ENCODE data around the gene ETV3. TPM values are rescaled to one million over a fixed set of nuclear protein-coding genes. Genes with fewer than 3 reads are reported as not detected.

ETV3 gene
- total RNA-seq, 2 experiments from 2014 or later = 39.4 to 43.1 TPM

DNA sequence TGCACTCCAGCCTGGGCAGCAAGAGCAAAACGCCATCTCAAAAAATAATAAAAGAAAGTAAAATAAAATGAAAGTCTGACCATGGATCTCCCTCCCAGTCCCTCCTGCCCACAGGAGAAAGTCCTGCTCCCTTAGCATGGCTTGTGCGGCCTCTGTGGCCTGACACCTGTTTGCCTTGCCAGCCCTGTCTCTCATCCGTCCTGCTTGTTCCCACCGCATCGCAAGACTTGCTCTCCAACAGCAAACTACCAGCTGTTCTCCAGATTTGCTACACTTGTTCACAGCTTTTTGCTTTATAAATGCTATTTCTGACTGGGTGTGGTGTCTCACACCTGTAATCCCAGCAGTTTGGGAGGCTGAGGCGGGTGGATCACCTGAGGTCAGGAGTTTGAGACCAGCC is 41.3 kb downstream of the ETV3 start:
- no peak for DNase-seq
- H3K36me3 Mint-ChIP-seq = no peaks in the 10 kb centered on the region
- H3K27me3 Mint-ChIP-seq = peaks cover 3% of the 10 kb centered on the region
- no peak overlapping the region for H3K4me3 Mint-ChIP-seq
- H3K9me3 Mint-ChIP-seq = no peaks in the 10 kb centered on the region
- no peak for ATAC-seq (ENCODE audit: low read depth)
- H3K4me1 Mint-ChIP-seq = peaks cover 8% of the 10 kb centered on the region
- POLR2A ChIA-PET = interaction anchor here (1.4 kb wide), 1 partner anchor 39 kb away, joined by 3 read pairs; no protein-coding TSS in a partner anchor
- no peak overlapping the region for H3K27ac Mint-ChIP-seq

DNA sequence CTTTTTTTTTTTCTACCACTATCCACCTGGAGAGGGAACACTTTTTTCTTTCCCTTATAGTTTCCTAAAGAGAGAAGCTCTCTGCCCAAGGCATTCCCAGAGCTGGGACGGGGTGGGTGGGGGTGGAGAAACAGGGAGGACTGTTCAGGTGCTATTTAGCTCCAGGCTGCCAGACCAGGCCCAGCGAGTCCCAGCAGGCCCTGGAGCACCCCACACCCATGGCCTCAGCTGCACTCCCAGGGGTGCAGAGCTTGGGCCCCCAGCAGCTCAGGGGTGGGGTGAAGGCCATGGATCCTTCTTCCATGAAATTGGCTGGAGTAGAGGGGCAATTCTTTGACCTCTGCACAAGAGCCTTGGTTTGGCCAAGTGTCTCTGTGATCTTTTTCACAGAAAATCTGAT is 42.6 kb downstream of the ETV3 start:
- Mint-ChIP-seq H3K36me3 (no peaks in the 10 kb centered on the region), H3K27ac (no peak overlapping the region), H3K4me1 (peaks cover 8% of the 10 kb centered on the region), H3K9me3 (no peaks in the 10 kb centered on the region), H3K4me3 (no peak overlapping the region), H3K27me3 (no peaks in the 10 kb centered on the region)
- POLR2A ChIA-PET = interaction anchor here (0.8 kb wide), 1 partner anchor 8 kb away, joined by 5 read pairs; no protein-coding TSS in a partner anchor
- ATAC-seq (ENCODE audit: low read depth) (no peak), DNase-seq (no peak)

DNA sequence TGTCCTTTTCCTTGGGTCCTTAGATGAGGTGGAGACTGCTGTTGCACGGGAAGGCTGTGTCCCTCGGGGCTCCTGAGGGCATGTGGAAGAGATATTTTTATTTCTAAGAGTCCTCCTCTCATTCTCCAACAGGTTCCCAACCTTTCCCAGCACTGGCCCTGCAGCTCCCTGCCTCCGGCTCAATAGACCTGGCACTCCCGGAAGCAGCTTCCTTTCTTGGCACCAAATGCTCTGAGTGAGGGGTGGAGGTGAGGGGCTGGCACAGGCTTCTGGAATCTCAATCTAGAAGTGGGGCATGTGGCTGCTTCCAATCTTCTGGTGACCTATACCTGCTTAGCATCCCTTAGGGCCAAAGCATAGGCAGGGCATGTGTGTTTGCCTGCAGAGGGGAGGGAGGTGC is 43.1 kb downstream of the ETV3 start:
- no peak overlapping the region for H3K4me3 Mint-ChIP-seq
- no peaks in the 10 kb centered on the region for H3K36me3 Mint-ChIP-seq
- peaks cover 8% of the 10 kb centered on the region for H3K4me1 Mint-ChIP-seq
- POLR2A ChIA-PET = no interaction called here
- H3K27me3 Mint-ChIP-seq = no peaks in the 10 kb centered on the region
- H3K9me3 Mint-ChIP-seq = no peaks in the 10 kb centered on the region
- no peak for ATAC-seq (ENCODE audit: low read depth)
- H3K27ac Mint-ChIP-seq = no peak overlapping the region
- DNase-seq = no peak

DNA sequence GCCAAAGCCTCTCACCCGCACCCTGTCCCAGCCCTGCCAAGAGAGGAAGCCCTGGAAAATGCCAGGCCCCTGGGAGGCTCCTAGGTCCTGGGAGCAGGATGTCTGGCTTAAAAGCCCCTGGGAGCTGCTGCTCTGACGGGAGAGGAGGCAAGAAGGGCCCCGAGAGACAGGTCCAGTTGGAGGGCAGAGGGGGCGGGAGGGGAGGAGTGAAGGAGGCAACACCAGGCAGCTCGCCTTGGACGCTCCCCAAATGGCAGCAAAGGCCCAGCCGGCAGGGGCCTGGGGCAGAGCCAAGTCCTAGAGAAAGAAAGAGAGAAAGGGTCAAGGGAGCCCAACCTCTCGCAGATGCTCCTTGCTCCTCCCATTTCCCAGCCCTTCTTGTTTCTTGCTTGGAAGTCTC is 45.4 kb downstream of the ETV3 start:
- no peaks in the 10 kb centered on the region for H3K9me3 Mint-ChIP-seq
- H3K27me3 Mint-ChIP-seq = no peaks in the 10 kb centered on the region
- POLR2A ChIA-PET = no interaction called here
- no peak overlapping the region for H3K27ac Mint-ChIP-seq
- no peaks in the 10 kb centered on the region for H3K36me3 Mint-ChIP-seq
- DNase-seq (no peak), ATAC-seq (ENCODE audit: low read depth) (no peak)
- H3K4me1 Mint-ChIP-seq = no peaks in the 10 kb centered on the region
- H3K4me3 Mint-ChIP-seq = no peak overlapping the region

DNA sequence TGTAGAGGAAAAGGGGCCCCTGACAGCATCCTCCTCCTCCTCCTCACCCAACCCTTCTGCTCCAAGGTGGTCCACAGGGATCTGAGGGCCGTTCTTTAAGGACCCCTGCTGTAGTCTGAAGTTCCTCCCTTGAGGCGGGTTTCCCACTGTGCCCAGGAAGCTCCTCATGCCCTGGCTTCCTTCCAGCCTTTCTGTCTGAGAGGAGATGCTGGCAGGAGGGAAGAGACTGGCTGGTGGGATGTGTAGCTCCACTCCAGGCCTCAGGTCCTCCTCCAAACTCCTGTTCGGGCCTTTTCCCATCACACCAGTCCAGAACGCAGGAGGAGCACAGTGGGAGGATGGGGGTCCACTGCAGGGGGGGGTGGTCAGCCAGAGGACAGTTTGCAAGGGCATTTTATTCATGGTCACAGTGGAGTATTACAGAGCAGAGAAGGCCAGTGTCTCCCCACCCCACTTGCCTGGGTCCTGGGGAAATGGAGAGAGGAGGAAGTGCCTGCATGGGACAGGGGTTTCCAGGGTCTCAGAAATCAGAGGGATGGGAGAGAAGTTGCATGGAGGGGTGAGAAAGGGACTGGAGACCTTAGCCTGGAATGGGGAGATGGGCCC is 46.4 kb downstream of the ETV3 start:
- Mint-ChIP-seq H3K27ac (no peak overlapping the region), H3K36me3 (no peaks in the 10 kb centered on the region), H3K4me3 (no peak overlapping the region), H3K27me3 (no peaks in the 10 kb centered on the region), H3K9me3 (no peaks in the 10 kb centered on the region), H3K4me1 (no peaks in the 10 kb centered on the region)
- no peak for ATAC-seq (ENCODE audit: low read depth)
- POLR2A ChIA-PET = no interaction called here
- DNase-seq = no peak

DNA sequence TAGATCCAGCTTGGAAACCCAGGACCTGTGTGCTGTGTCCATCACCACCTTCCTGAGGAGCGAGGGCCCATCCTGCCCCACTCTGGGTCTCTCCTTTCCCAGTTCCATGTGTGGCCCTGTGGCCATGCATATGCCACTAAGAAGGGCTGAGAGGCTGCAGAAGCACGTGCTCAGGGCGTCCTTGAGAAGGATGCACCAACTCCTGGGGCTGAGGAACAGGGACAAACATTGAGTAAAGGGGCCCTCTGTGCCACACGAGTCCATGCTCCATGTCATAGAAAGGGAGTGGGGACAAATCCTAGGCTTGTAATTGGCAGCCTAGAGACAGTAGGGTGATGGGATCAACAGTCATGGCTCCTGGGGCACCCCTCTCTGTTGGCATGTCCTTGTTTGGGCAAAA is 47.0 kb downstream of the ETV3 start:
- Mint-ChIP-seq H3K27me3 (no peaks in the 10 kb centered on the region), H3K27ac (no peak overlapping the region), H3K36me3 (no peaks in the 10 kb centered on the region), H3K4me3 (no peak overlapping the region), H3K9me3 (no peaks in the 10 kb centered on the region), H3K4me1 (no peaks in the 10 kb centered on the region)
- POLR2A ChIA-PET = interaction anchor here (1.6 to 2.1 kb wide), 2 partner anchors 61 to 65 kb away, joined by 5 to 18 read pairs; no protein-coding TSS in a partner anchor
- DNase-seq (no peak), ATAC-seq (ENCODE audit: low read depth) (no peak)

DNA sequence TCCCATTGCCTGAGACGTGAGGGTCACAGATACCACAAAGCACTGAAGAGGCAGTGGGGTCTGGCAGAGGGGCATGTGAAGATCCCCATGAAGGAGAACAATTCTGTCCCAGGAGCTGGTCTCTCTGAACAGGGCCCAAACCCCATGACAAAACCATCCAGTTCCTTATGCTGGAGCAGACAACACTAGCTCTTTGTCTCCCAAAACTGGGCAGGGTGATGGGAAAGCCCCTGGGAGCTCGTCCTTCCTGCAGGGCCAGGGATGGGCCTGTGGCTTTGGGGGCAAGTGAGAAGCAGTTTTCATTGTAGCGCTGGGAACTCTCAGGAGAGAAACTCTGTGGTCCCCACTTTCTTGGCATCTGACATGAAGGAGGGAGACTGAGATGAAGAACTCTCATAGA is 47.4 kb downstream of the ETV3 start:
- no peak overlapping the region for H3K27ac Mint-ChIP-seq
- no peaks in the 10 kb centered on the region for H3K9me3 Mint-ChIP-seq
- H3K36me3 Mint-ChIP-seq = no peaks in the 10 kb centered on the region
- no peaks in the 10 kb centered on the region for H3K27me3 Mint-ChIP-seq
- H3K4me1 Mint-ChIP-seq = no peaks in the 10 kb centered on the region
- H3K4me3 Mint-ChIP-seq = no peak overlapping the region
- ATAC-seq (ENCODE audit: low read depth) (no peak), DNase-seq (no peak)
- POLR2A ChIA-PET = interaction anchor here (1.6 to 2.1 kb wide), 2 partner anchors 62 to 65 kb away, joined by 5 to 18 read pairs; no protein-coding TSS in a partner anchor

DNA sequence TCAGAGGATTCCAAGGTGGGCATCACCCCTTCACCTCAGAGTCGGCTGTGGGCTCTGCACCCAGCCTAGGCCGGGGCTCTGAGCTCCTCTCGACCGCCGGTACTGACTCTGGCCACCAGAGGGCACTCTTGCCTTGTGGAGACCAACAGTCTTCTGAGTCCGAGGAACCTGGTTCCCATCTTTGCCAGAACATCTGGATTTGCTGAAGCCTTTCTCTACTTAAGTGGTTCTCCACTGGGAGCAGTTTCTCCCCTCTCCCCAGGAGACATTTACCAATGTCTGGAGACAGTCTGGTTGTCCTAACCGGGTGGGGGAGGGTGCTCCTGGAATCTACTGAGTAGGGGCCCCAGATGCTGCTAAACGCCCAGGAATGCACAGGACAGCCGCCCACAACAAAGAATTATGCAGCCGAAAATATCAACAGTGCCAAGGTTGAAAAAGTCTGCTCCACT is 48.0 kb downstream of the ETV3 start:
- Mint-ChIP-seq H3K27ac (no peak overlapping the region), H3K27me3 (no peaks in the 10 kb centered on the region), H3K36me3 (no peaks in the 10 kb centered on the region), H3K4me3 (no peak overlapping the region), H3K9me3 (no peaks in the 10 kb centered on the region), H3K4me1 (no peaks in the 10 kb centered on the region)
- DNase-seq (peak; percentile 88), ATAC-seq (ENCODE audit: low read depth) (peak; percentile 83)
- POLR2A ChIA-PET = interaction anchor here (0.9 to 2.1 kb wide), 3 partner anchors 44 to 66 kb away, joined by 3 to 18 read pairs (median 5); no protein-coding TSS in a partner anchor

DNA sequence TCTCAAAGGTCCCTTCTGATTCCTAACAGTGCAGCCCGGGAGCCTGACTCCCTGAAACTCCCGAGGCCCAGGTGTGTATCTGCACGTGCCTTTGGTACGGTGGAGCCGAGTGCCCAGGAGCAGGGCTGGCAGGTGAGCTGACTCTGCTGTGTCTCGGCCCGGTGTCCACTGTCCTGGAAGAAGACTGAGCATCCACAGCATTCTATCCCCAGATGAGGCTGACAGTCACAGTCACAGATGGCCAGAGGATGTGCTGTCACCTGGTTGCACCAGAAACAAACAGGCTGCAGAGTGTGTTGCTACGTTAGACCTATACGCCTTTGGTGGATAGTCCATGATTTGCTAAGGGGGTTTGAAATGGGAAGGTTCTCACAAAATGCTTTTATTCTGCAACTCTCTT is 48.4 kb downstream of the ETV3 start:
- Mint-ChIP-seq H3K4me3 (no peak overlapping the region), H3K36me3 (no peaks in the 10 kb centered on the region), H3K9me3 (no peaks in the 10 kb centered on the region), H3K27me3 (no peaks in the 10 kb centered on the region), H3K27ac (no peak overlapping the region), H3K4me1 (no peaks in the 10 kb centered on the region)
- POLR2A ChIA-PET = interaction anchor here (0.9 to 2.1 kb wide), 3 partner anchors 44 to 66 kb away, joined by 3 to 18 read pairs (median 5); no protein-coding TSS in a partner anchor
- DNase-seq (no peak), ATAC-seq (ENCODE audit: low read depth) (no peak)

DNA sequence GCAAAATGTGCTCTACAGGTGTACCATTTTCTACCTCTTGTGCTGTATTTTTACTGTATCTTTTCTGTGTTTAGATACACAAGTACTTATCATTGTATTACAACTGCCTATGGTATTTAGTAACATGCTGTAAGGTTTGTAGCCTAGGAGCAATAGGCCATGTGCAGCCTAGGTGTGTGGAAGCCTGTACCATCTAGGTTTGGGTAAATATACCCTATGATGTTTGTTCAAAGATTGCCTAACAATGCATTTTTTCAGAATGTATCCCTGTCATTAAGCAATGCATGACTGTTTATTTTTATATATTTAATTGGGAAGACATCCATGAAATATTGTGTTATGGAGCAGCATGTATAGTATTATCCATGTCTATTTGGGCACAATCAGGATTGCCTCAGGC is 49.6 kb downstream of the ETV3 start:
- Mint-ChIP-seq H3K27ac (no peak overlapping the region), H3K4me3 (no peak overlapping the region), H3K27me3 (no peaks in the 10 kb centered on the region), H3K36me3 (no peaks in the 10 kb centered on the region), H3K4me1 (no peaks in the 10 kb centered on the region), H3K9me3 (no peaks in the 10 kb centered on the region)
- no peak for ATAC-seq (ENCODE audit: low read depth)
- POLR2A ChIA-PET = no interaction called here
- DNase-seq = no peak

DNA sequence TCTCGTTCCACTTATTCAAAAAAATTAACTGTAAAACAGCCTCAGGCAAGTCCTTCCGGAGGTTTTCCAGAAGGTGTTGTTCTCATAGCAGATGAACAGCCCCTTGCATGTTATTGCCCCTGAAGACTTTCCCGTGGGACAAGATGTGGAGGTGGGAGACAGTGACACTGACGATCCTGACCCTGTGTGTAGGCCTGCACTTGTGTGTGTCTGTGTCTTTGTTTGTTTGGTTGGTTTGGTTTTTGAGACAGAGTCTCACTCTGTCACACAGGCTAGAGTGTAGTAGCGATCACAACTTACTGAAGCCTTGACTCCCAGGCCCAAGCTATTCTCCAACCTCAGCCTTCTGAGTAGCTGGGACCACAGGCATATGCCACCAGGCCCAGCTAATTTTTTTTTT is 51.2 kb downstream of the ETV3 start:
- Mint-ChIP-seq H3K4me1 (no peaks in the 10 kb centered on the region), H3K36me3 (no peaks in the 10 kb centered on the region), H3K9me3 (no peaks in the 10 kb centered on the region), H3K27ac (no peak overlapping the region), H3K27me3 (peaks cover 6% of the 10 kb centered on the region), H3K4me3 (no peak overlapping the region)
- POLR2A ChIA-PET = interaction anchor here (0.8 kb wide), 1 partner anchor 9 kb away, joined by 5 read pairs; no protein-coding TSS in a partner anchor
- no peak for DNase-seq
- ATAC-seq (ENCODE audit: low read depth) = no peak

DNA sequence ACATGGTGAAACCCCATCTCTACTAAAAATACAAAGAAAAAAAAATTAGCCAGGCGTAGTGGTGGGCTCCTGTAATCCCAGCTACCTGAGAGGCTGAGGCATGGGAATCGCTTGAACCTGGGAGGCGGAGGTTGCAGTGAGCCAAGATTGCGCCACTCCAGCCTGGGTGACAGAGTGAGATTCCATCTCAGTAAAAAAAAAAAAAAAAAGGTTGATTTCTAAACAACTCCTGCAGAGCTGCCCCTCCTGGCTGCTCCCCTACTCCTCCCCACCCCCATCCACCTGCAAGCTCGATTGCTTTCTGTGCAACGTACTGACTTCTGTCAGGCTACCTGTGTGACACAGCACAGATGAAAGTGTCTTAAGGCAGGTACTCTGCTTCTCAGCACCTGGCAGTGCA is 51.9 kb downstream of the ETV3 start:
- H3K4me3 Mint-ChIP-seq = no peak overlapping the region
- H3K36me3 Mint-ChIP-seq = no peaks in the 10 kb centered on the region
- H3K9me3 Mint-ChIP-seq = no peaks in the 10 kb centered on the region
- no peak overlapping the region for H3K27ac Mint-ChIP-seq
- POLR2A ChIA-PET = no interaction called here
- peaks cover 6% of the 10 kb centered on the region for H3K27me3 Mint-ChIP-seq
- no peak for ATAC-seq (ENCODE audit: low read depth)
- H3K4me1 Mint-ChIP-seq = no peaks in the 10 kb centered on the region
- no peak for DNase-seq

DNA sequence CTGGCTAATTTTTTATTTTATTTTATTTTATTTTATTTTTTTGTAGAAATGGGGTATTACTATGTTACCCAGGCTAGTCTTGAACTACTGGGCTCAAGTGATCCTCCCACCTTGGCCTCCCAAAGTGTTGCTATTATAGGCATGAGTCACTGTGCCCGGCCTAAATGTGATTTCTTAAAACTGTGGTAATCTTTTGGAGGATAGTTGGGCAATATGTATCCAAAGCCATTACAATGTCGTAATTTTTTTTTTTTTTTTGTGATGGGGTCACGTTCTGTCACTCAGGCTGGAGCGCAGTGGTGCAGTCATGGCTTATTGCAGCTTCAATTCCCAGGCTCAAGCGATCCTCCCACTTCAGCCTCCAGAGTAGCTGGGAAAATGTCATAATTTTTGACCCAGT is 52.8 kb downstream of the ETV3 start:
- H3K36me3 Mint-ChIP-seq = no peaks in the 10 kb centered on the region
- no peaks in the 10 kb centered on the region for H3K4me1 Mint-ChIP-seq
- no peak overlapping the region for H3K4me3 Mint-ChIP-seq
- no peaks in the 10 kb centered on the region for H3K9me3 Mint-ChIP-seq
- no peak overlapping the region for H3K27ac Mint-ChIP-seq
- no peak for DNase-seq
- POLR2A ChIA-PET = no interaction called here
- peaks cover 6% of the 10 kb centered on the region for H3K27me3 Mint-ChIP-seq
- ATAC-seq (ENCODE audit: low read depth) = no peak

DNA sequence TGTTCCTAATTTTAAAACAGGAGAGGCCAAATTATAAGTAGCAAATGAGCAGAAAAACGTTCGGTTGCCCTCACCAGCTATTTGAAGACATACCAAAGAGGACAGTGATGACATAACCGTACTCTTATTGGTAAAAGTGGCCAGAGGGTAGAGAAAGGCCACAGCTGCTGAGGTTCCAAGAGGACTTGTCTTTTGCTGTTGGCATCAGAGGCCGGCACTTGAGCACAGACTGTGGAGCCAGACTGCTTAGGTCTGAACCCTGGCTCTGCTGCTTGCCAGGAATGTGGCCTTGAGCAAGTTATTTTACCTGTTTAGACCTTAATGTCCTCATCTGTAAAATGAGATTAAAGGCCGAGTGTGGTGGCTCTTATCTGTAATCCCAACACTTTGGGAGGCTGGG is 53.5 kb downstream of the ETV3 start:
- H3K27ac Mint-ChIP-seq = no peak overlapping the region
- H3K36me3 Mint-ChIP-seq = no peaks in the 10 kb centered on the region
- H3K27me3 Mint-ChIP-seq = peaks cover 6% of the 10 kb centered on the region
- no peaks in the 10 kb centered on the region for H3K9me3 Mint-ChIP-seq
- H3K4me1 Mint-ChIP-seq = no peaks in the 10 kb centered on the region
- POLR2A ChIA-PET = no interaction called here
- H3K4me3 Mint-ChIP-seq = no peak overlapping the region
- DNase-seq (no peak), ATAC-seq (ENCODE audit: low read depth) (no peak)
